K562 (cell line): ENCODE results near the gene CSRNP2. TPM values are rescaled to one million over a fixed set of nuclear protein-coding genes. Genes with fewer than 3 reads are reported as not detected.

Experiments
- ATAC-seq: fragments of 200-7000 bp; cut with Tn5 transposase; 3 replicates; pipeline ENCODE4 v1.9.1; 2020; ENCODE audit warnings: moderate library complexity
- BruUV-seq: library from RNA; stranded (reverse); fragments of 400-500 nt; replicated peaks from 2 replicates; lab custom pipeline; 2021; lab: Mats Ljungman, UMichigan
- CTCF ChIA-PET: fragments of 300-600 bp; formaldehyde crosslinking; extraction: SDS; loops from one replicate; lab custom pipeline; 2021; ENCODE audit warnings: low intra/inter-chr PET ratio; lab: Yijun Ruan, JAX
- POLR2A ChIA-PET: fragments of 300-600, 350-650 bp; sonication (Branson Sonifier 250); formaldehyde crosslinking; extraction: SDS; loops from one replicate; lab custom pipeline; 2021; ENCODE audit warnings: antibody characterized with exemption, inconsistent platforms; lab: Yijun Ruan, JAX
- DNase-seq, 4 experiments: peaks; one replicate each; pipeline versions ENCODE4 v3.0.0 to v3.0.0-alpha.2; 2011 to 2018; ENCODE audit warnings: low spot score in 3 of 4, mixed read lengths in 3 of 4; ENCODE audit errors: extremely low read depth in 1 of 4
- FAIRE-seq: peaks from 2 replicates; lab custom pipeline; 2011; peaks lifted over from hg19 to GRCh38; lab: Jason Lieb, UNC
- H2AFZ ChIP-seq: 2 replicates; pipeline ENCODE4 v1.6.0; 2011; ENCODE audit warnings: low read depth, low read length, control low read depth, inconsistent platforms
- H3K27ac ChIP-seq: fragments of 200-600 bp; 3 replicates; pipeline ENCODE4 v1.8.0; 2011; ENCODE audit warnings: low read depth, mild to moderate bottlenecking, control low read depth, inconsistent platforms, low read length, moderate library complexity, mixed read lengths; ENCODE audit errors: extremely low read depth
- H3K27me3 ChIP-seq, 2 experiments: fragments of 300-600 bp in 1 of 2; 2 replicates in 1 of 2; 3 replicates in 1 of 2; pipeline versions ENCODE4 v1.6.0 to v1.8.0; 2011; ENCODE audit warnings: inconsistent platforms in 2 of 2, low read length in 2 of 2, mild to moderate bottlenecking in 1 of 2, mixed read lengths in 1 of 2, moderate library complexity in 1 of 2; ENCODE audit not compliant: control insufficient read depth in 2 of 2, insufficient read depth in 2 of 2
- H3K36me3 ChIP-seq: fragments of 300-600 bp; 3 replicates; pipeline ENCODE4 v1.8.0; 2011; ENCODE audit warnings: mild to moderate bottlenecking, low read length, inconsistent platforms; ENCODE audit not compliant: control insufficient read depth, insufficient read depth
- H3K4me1 ChIP-seq, 2 experiments: fragments of 200-600 bp in 1 of 2; replicated peaks in 1 of 2; 2 replicates in 1 of 2; 3 replicates in 1 of 2; pipeline versions ENCODE4 v1.5.1 to v1.8.0; 2011; ENCODE audit warnings: inconsistent platforms in 2 of 2, low read length in 2 of 2, mild to moderate bottlenecking in 1 of 2, mixed read lengths in 1 of 2, moderate library complexity in 1 of 2; ENCODE audit not compliant: control insufficient read depth in 2 of 2, insufficient read depth in 2 of 2
- H3K4me2 ChIP-seq: 2 replicates; pipeline ENCODE4 v1.6.1; 2011; ENCODE audit warnings: low read length, control low read depth, inconsistent platforms, mixed read lengths; ENCODE audit not compliant: insufficient read depth
- H3K4me3 ChIP-seq: fragments of 200-600 bp; sonication (generic), shearing (Covaris generic); 2 replicates; pipeline ENCODE4 v1.5.1; 2016; ENCODE audit warnings: control low read depth, inconsistent platforms
- H3K79me2 ChIP-seq: fragments of 200-600 bp; 3 replicates; pipeline ENCODE4 v1.8.0; 2011; ENCODE audit warnings: low read length, inconsistent platforms; ENCODE audit not compliant: control insufficient read depth, insufficient read depth
- H3K9ac ChIP-seq, 2 experiments: 2 replicates each; pipeline versions ENCODE4 v1.6.0 to v1.6.1; 2011; ENCODE audit warnings: low read depth in 2 of 2, low read length in 2 of 2, control low read depth in 1 of 2, inconsistent platforms in 1 of 2, mild to moderate bottlenecking in 1 of 2, mixed read lengths in 1 of 2; ENCODE audit not compliant: insufficient read depth in 1 of 2
- H3K9me1 ChIP-seq: one replicate; pipeline ENCODE4 v1.6.0; 2011; ENCODE audit warnings: inconsistent platforms, mild to moderate bottlenecking, low read length, moderate library complexity; ENCODE audit not compliant: control insufficient read depth, insufficient read depth
- H3K9me3 ChIP-seq: replicated peaks from 2 replicates; pipeline ENCODE4 v1.5.1; 2011; ENCODE audit warnings: low read depth, low read length, inconsistent platforms; ENCODE audit not compliant: control insufficient read depth, insufficient read depth
- H4K20me1 ChIP-seq: replicated peaks from 2 replicates; pipeline ENCODE4 v1.6.1; 2011; ENCODE audit warnings: low read length, inconsistent platforms, mixed read lengths; ENCODE audit not compliant: control insufficient read depth, insufficient read depth
- ARNT ChIP-seq, 2 experiments: fragments of 450-650 bp; IDR thresholded peaks; 2 replicates each; pipeline ENCODE4 v1.6.1; 2016; ENCODE audit warnings: mild to moderate bottlenecking in 1 of 2
- FIP1L1 ChIP-seq: fragments of 200-400 bp; formaldehyde crosslinking; IDR thresholded peaks from 2 replicates; pipeline ENCODE4 v1.6.1; 2018; ENCODE audit warnings: mild to moderate bottlenecking, low read depth, low read length; ENCODE audit not compliant: poor library complexity, severe bottlenecking
- LEF1 ChIP-seq: fragments of 450-650 bp; IDR thresholded peaks from 2 replicates; pipeline ENCODE4 v1.6.1; 2016; ENCODE audit warnings: mild to moderate bottlenecking
- RFX1 ChIP-seq: fragments of 450-650 bp; IDR thresholded peaks from 2 replicates; pipeline ENCODE4 v1.6.1; 2016; ENCODE audit warnings: mild to moderate bottlenecking, moderate library complexity
- SMAD1 ChIP-seq: fragments of 150-350 bp; IDR thresholded peaks from 2 replicates; pipeline ENCODE4 v1.6.1; 2014; ENCODE audit warnings: low read length, low read depth; ENCODE audit not compliant: partially characterized antibody
- ZBTB17 ChIP-seq: fragments of 450-650 bp; formaldehyde crosslinking; IDR thresholded peaks from 2 replicates; pipeline ENCODE4 v1.4.0; 2020; ENCODE audit warnings: mild to moderate bottlenecking
- ZFP1 ChIP-seq: fragments of 450-650 bp; formaldehyde crosslinking; IDR thresholded peaks from 2 replicates; pipeline ENCODE4 v1.4.0; 2020; ENCODE audit warnings: mild to moderate bottlenecking, mixed read lengths
- ZFP30 ChIP-seq: fragments of 250-450 bp; sonication (Bioruptor Pico); IDR thresholded peaks from 2 replicates; pipeline ENCODE4 v1.8.0; 2022; ENCODE audit warnings: moderate library complexity, mild to moderate bottlenecking, inconsistent platforms, borderline replicate concordance
- ZNF699 ChIP-seq: fragments of 250-450 bp; sonication (Bioruptor Pico); IDR thresholded peaks from 2 replicates; pipeline ENCODE4 v1.8.0; 2021; ENCODE audit warnings: mild to moderate bottlenecking, moderate library complexity; ENCODE audit not compliant: insufficient replicate concordance
- WGBS: fragments of 100-300 bp; shearing (Covaris generic); methylation state at CpG from one replicate; pipeline ENCODE4 v1.1.6; 2016; ENCODE audit warnings: low coverage, mixed read lengths; ENCODE audit not compliant: insufficient coverage; ENCODE audit errors: missing lambda C conversion rate; 5-methylcytosine and 5-hydroxymethylcytosine counted together
- in situ Hi-C: fragments of 300-500 bp; cut with MboI; formaldehyde crosslinking; loops from 4 replicates; pipeline ENCODE4 v1.15.0; 2018; ENCODE audit warnings: inconsistent platforms, mixed read lengths
- intact Hi-C: fragments of 100-400 bp; cut with micrococcal nuclease; formaldehyde crosslinking; loops from 2 replicates; pipeline ENCODE4 v1.14.2; 2022
- polyA plus RNA-seq, 8 experiments: library from polyadenylated mRNA; depleted of rRNA in 4 of 8; stranded (reverse) in 5 of 8; unstranded in 3 of 8; fragments of >200 nt; fragmentation: Nextera tagmentation in 2 of 8; fragmentation: Illumina TruSeq in 1 of 8; extraction: Ambion mirVana in 2 of 8; extraction: Trizol in 1 of 8; gene quantifications; 2 replicates each; pipeline versions ENCODE4 v1.2.1 to v1.2.3, GENCODE V29; 2011 to 2014; ENCODE audit warnings: inconsistent platforms in 1 of 8, missing spikeins in 1 of 8
- total RNA-seq, 7 experiments: library from RNA; depleted of rRNA in 6 of 7; stranded (reverse); fragments of >200 nt in 6 of 7; fragmentation: Illumina TruSeq in 2 of 7; extraction: Trizol in 2 of 7; gene quantifications; 2 replicates each; pipeline versions ENCODE4 v1.2.1 to v1.2.3, GENCODE V29; 2011 to 2021; ENCODE audit warnings: low replicate concordance in 1 of 7
- TF ChIP-seq, protein P1 (sequence below): sonication (generic); formaldehyde crosslinking; IDR thresholded peaks from 2 replicates; pipeline ENCODE4 v1.9.0; 2022; ENCODE audit warnings: mild to moderate bottlenecking, missing genetic modification reagents
- TF ChIP-seq, protein P2 (sequence below): fragments of 450-650 bp; IDR thresholded peaks from 2 replicates; pipeline ENCODE4 v1.6.1; 2016; ENCODE audit warnings: antibody characterized with exemption
- TF ChIP-seq, protein P3 (sequence below): sonication (generic); formaldehyde crosslinking; IDR thresholded peaks from 2 replicates; pipeline ENCODE4 v1.8.0; 2022; ENCODE audit warnings: mild to moderate bottlenecking, missing genetic modification reagents

CSRNP2 gene
- total and polyA plus RNA-seq, 9 of the 15 experiments (the other 6 are each of a cell fraction or from before 2014, with no cell fraction given), result 1.6 to 13.9 (median 5.9) TPM

DNA sequence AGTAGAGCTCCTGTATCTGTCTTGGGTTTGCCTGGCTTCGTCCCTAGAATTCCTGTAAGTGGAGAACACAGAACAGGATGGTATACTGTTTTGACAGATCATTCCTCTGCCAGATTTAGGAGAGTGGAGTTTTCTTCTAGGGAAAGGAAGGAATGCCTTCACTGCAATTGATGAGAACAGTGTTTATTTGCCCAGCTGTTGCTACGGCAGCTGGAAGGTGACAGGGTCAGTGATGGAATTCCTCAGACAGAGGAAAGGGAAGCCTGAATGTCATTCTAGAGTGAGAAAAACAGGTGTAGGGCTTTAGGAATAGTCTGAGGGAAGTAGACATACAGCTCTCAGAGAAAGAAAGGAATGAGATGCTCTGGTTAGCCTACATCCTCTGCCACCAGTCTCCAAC is 11.7 kb downstream of the CSRNP2 start:
- no peak for FAIRE-seq
- no peaks in the 10 kb centered on the region for H3K27me3 ChIP-seq
- H3K4me1 ChIP-seq, result peaks cover 12 to 14% of the 10 kb centered on the region in 2 experiments; a peak in 3 of 5 replicates
- H3K9me1 ChIP-seq, result no peaks in the 10 kb centered on the region
- BruUV-seq, result no TSS peak
- no peak for DNase-seq
- ChIA-PET CTCF (no interaction called here), POLR2A (interaction anchor here (0.6 to 1.3 kb wide), 3 partner anchors 9 to 45 kb away, joined by 3 to 9 read pairs (median 3); partner anchors contain the start of gene CSRNP2)
- no peak overlapping the region for H3K27ac ChIP-seq
- no peak overlapping the region for H3K4me2 ChIP-seq
- intact Hi-C loops (no loop called here), in situ Hi-C loops (no loop called here)
- H2AFZ ChIP-seq, result no peak overlapping the region
- H3K79me2 ChIP-seq, result 0 out of 3 replicates have a peak, but pooled peaks cover 4% of the 10 kb centered on the region
- peaks cover 35% of the 10 kb centered on the region for H3K36me3 ChIP-seq
- no peak for ATAC-seq
- WGBS, result 87% methylated on average over 2 of the region's 2 CpGs
- H4K20me1 ChIP-seq, result peaks cover 8% of the 10 kb centered on the region; the same call in 1 of the 2 replicates
- TF ChIP-seq ZFP30 (CRISPR knock-in tag) (no peak), RFX1 (peak; percentile 30; the same call in 1 of the 2 replicates)
- H3K4me3 ChIP-seq, result no peak overlapping the region
- H3K9ac ChIP-seq, result no peak overlapping the region
- no peaks in the 10 kb centered on the region for H3K9me3 ChIP-seq

DNA sequence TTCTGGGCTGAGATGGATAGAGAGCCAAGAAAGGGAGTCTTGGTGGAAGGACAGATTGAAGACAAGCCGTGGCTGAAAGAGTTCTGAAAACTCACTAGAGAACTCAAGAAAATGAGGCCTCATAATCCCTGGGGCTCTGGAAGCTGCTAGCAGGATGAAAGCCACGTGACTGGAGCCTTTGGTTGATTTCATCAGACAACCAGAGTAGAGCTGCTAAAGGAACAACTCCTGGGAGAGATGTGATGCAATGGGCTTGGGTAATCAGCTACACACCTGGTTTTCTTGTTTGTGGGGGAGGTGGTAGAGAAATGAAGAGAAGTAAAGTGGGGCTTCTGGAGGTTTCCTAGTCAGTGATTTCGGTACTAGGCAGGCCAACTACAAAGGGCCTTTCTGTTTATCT is 13.4 kb downstream of the CSRNP2 start:
- Histone ChIP-seq H3K4me2 (no peak overlapping the region), H2AFZ (no peak overlapping the region), H3K9ac (no peak overlapping the region; a peak in 1 of 4 replicates), H3K27me3 (no peaks in the 10 kb centered on the region), H3K27ac (no peak overlapping the region), H3K9me3 (no peaks in the 10 kb centered on the region), H3K4me3 (no peak overlapping the region), H3K79me2 (no peaks in the 10 kb centered on the region), H3K9me1 (no peaks in the 10 kb centered on the region), H3K36me3 (peaks cover 41% of the 10 kb centered on the region), H4K20me1 (no peaks in the 10 kb centered on the region; the same call in 1 of the 2 replicates), H3K4me1 (peaks cover 7 to 14% of the 10 kb centered on the region in 2 experiments; a peak in 3 of 5 replicates)
- in situ Hi-C loops, result no loop called here
- intact Hi-C loops, result no loop called here
- ChIA-PET POLR2A (interaction anchor here (0.6 to 4.1 kb wide), 5 partner anchors 9 to 179 kb away, joined by 3 to 25 read pairs (median 4); partner anchors contain the start of genes CSRNP2 and DAZAP2), CTCF (no interaction called here)
- ATAC-seq (peak; percentile 85), DNase-seq (peak in 1 of 4 experiments; percentile 45), FAIRE-seq (peak; percentile 51)
- WGBS, result 36% methylated on average over 3 of the region's 3 CpGs
- BruUV-seq, result TSS peak; percentile 37
- no peak for TF ChIP-seq ZFP1 (CRISPR knock-in tag)
- TF ChIP-seq SMAD1, result no peak
- no peak for TF ChIP-seq ZNF699 (CRISPR knock-in tag)
- TF ChIP-seq, protein P1, sequence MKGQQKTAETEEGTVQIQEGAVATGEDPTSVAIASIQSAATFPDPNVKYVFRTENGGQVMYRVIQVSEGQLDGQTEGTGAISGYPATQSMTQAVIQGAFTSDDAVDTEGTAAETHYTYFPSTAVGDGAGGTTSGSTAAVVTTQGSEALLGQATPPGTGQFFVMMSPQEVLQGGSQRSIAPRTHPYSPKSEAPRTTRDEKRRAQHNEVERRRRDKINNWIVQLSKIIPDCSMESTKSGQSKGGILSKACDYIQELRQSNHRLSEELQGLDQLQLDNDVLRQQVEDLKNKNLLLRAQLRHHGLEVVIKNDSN (CRISPR knock-in tag), result peak; percentile 74
- no peak for TF ChIP-seq ARNT (IDR thresholded peaks at IDR 0.05)
- TF ChIP-seq FIP1L1, result no peak
- no peak for TF ChIP-seq ZBTB17 (CRISPR knock-in tag)
- TF ChIP-seq, protein P2, sequence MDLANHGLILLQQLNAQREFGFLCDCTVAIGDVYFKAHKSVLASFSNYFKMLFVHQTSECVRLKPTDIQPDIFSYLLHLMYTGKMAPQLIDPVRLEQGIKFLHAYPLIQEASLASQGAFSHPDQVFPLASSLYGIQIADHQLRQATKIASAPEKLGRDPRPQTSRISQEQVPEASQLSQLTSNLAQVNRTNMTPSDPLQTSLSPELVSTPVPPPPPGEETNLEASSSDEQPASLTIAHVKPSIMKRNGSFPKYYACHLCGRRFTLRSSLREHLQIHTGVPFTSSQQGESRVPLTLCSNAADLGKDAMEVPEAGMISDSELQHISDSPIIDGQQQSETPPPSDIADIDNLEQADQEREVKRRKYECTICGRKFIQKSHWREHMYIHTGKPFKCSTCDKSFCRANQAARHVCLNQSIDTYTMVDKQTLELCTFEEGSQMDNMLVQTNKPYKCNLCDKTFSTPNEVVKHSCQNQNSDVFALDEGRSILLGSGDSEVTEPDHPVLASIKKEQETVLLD, result no peak
- TF ChIP-seq LEF1, result peak; percentile 63; the same call in 1 of the 2 replicates
- TF ChIP-seq, protein P3, sequence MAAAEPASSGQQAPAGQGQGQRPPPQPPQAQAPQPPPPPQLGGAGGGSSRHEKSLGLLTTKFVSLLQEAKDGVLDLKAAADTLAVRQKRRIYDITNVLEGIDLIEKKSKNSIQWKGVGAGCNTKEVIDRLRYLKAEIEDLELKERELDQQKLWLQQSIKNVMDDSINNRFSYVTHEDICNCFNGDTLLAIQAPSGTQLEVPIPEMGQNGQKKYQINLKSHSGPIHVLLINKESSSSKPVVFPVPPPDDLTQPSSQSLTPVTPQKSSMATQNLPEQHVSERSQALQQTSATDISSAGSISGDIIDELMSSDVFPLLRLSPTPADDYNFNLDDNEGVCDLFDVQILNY, result no peak
